SU-DHL-6 (cell line): ENCODE data around the gene OR1K1.

Experiments
- H2AFZ ChIP-seq: fragments of 200-600 bp; sonication (generic); 2 replicates; pipeline ENCODE4 v1.6.1; 2014; ENCODE audit warnings: low read depth, mild to moderate bottlenecking, moderate library complexity, mixed read lengths, antibody characterized with exemption, low read length; ENCODE audit not compliant: severe bottlenecking
- H3F3A ChIP-seq: fragments of 200-600 bp; shearing (Covaris generic); 2 replicates; pipeline ENCODE4 v1.6.0; 2016; ENCODE audit warnings: antibody characterized with exemption, mild to moderate bottlenecking; ENCODE audit not compliant: insufficient read depth
- H3K27ac ChIP-seq: fragments of 200-600 bp; sonication (generic); 2 replicates; pipeline ENCODE4 v1.5.1; 2016; ENCODE audit warnings: low read depth, mild to moderate bottlenecking, low read length, moderate library complexity, mixed read lengths
- H3K27me3 ChIP-seq: fragments of 200-600 bp; sonication (generic), shearing (Covaris generic); 2 replicates; pipeline ENCODE4 v1.6.0; 2014; ENCODE audit warnings: mild to moderate bottlenecking, low read length
- H3K36me3 ChIP-seq: fragments of 200-600 bp; sonication (generic); 2 replicates; pipeline ENCODE4 v1.6.1; 2014; ENCODE audit warnings: mild to moderate bottlenecking, low read length, mixed read lengths
- H3K4me2 ChIP-seq: fragments of 300-600, 200-600 bp; shearing (Covaris generic), sonication (generic); 2 replicates; pipeline ENCODE4 v1.6.0; 2014; ENCODE audit warnings: low read length, low read depth, mild to moderate bottlenecking; ENCODE audit not compliant: poor library complexity, severe bottlenecking
- H3K4me3 ChIP-seq: fragments of 200-600 bp; sonication (generic); 2 replicates; pipeline ENCODE4 v1.5.1; 2014; ENCODE audit warnings: antibody characterized with exemption, low read length, mild to moderate bottlenecking, mixed read lengths; ENCODE audit not compliant: insufficient read depth, poor library complexity, severe bottlenecking
- H3K79me2 ChIP-seq: fragments of 200-600 bp; sonication (generic); 2 replicates; pipeline ENCODE4 v1.6.1; 2014; ENCODE audit warnings: mild to moderate bottlenecking, low read length, moderate library complexity; ENCODE audit not compliant: insufficient read depth
- H3K9ac ChIP-seq: fragments of 200-600 bp; sonication (generic); 2 replicates; pipeline ENCODE4 v1.7.0; 2014; ENCODE audit warnings: mild to moderate bottlenecking, low read length
- H3K9me2 ChIP-seq: fragments of 200-600 bp; sonication (generic); replicated peaks from 2 replicates; pipeline ENCODE4 v1.6.1; 2014; ENCODE audit warnings: low read length; ENCODE audit not compliant: insufficient read depth
- H3K9me3 ChIP-seq: fragments of 200-600 bp; sonication (generic); 2 replicates; pipeline ENCODE4 v1.6.1; 2014; ENCODE audit warnings: low read length, mixed read lengths; ENCODE audit not compliant: insufficient read depth
- H4K20me1 ChIP-seq: fragments of 200-600 bp; sonication (generic); 2 replicates; pipeline ENCODE4 v1.6.1; 2014; ENCODE audit warnings: low read depth, mild to moderate bottlenecking, antibody characterized with exemption, low read length, moderate library complexity, mixed read lengths
- EZH2phosphoT487 ChIP-seq: fragments of 200-600 bp; sonication (generic), shearing (Covaris generic); conservative IDR thresholded peaks from 2 replicates; pipeline ENCODE4 v1.6.1; 2018; ENCODE audit warnings: mild to moderate bottlenecking, antibody characterized with exemption, low read length, moderate library complexity, mixed read lengths
- TF ChIP-seq, protein P1 (sequence below): fragments of 200-600 bp; sonication (generic); IDR thresholded peaks from one replicate; pipeline ENCODE4 v1.5.1; 2017; ENCODE audit warnings: antibody characterized with exemption, mild to moderate bottlenecking, low read length, moderate library complexity; ENCODE audit not compliant: insufficient read depth, poor library complexity, severe bottlenecking

OR1K1 gene

DNA sequence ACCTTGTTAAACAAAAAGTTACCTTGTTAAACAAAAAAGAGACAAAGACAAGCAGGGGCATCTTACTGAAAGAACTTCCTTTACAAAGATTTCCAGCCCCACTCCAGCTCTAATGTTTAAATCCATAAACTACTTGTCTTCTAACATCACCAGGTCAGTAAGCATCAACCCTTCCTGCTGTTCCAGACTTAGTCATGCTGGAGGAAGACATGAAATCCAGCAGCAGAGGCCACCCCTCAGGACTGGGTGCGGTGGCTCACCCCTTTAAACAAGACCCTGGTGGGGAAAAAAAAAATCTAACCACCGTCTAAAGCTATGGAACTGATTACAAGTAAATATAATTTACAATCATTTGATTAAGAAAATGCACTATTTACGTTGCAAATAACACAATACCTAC is 19.4 kb downstream of the OR1K1 start:
- no peak overlapping the region for H3K9ac ChIP-seq
- H3F3A ChIP-seq = no peaks in the 10 kb centered on the region
- H3K9me3 ChIP-seq = no peaks in the 10 kb centered on the region
- no peaks in the 10 kb centered on the region for H3K9me2 ChIP-seq
- no peak overlapping the region for H3K4me3 ChIP-seq
- no peak overlapping the region for H3K4me2 ChIP-seq
- no peaks in the 10 kb centered on the region for H4K20me1 ChIP-seq
- H3K27ac ChIP-seq = no peak overlapping the region
- H3K79me2 ChIP-seq = peaks cover 9% of the 10 kb centered on the region; the same call in 1 of the 2 replicates
- TF ChIP-seq, protein P1, sequence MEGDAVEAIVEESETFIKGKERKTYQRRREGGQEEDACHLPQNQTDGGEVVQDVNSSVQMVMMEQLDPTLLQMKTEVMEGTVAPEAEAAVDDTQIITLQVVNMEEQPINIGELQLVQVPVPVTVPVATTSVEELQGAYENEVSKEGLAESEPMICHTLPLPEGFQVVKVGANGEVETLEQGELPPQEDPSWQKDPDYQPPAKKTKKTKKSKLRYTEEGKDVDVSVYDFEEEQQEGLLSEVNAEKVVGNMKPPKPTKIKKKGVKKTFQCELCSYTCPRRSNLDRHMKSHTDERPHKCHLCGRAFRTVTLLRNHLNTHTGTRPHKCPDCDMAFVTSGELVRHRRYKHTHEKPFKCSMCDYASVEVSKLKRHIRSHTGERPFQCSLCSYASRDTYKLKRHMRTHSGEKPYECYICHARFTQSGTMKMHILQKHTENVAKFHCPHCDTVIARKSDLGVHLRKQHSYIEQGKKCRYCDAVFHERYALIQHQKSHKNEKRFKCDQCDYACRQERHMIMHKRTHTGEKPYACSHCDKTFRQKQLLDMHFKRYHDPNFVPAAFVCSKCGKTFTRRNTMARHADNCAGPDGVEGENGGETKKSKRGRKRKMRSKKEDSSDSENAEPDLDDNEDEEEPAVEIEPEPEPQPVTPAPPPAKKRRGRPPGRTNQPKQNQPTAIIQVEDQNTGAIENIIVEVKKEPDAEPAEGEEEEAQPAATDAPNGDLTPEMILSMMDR = no peak
- no peak for TF ChIP-seq EZH2phosphoT487
- H3K36me3 ChIP-seq = peaks cover 7% of the 10 kb centered on the region; the same call in 1 of the 2 replicates
- H3K27me3 ChIP-seq = no peaks in the 10 kb centered on the region
- no peak overlapping the region for H2AFZ ChIP-seq

DNA sequence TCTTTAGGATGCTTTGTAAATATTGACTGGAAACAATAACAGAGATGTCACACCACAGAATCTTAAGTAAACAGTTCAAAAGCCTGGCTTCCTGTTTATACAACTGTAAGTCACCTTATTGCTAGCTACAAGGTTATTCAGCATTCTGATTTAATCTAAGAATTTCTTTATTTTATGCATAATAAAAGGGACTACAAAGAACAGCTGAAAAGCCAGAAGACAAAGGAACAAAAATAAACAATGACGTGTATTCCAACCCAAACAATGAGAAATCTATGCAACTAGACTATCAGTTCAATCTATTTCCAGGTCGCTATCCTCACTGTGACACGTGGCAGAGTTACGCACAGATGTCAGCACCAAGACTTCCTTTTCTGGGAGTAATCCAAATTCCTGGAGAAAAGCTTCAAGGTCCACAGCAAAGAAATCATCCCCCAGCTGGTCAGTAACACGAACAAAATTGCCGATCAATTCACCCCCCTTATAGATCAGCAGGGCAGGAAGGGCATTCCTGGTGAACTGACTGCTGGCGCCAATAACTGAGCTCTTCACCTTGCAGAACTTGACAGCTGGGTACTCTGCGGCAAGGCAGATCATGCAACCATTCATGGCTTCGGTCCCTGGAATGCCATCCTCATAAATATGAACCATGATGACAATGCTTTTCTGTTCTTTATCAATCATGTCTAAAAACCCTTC is 20.0 kb downstream of the OR1K1 start:
- no peaks in the 10 kb centered on the region for H3K9me3 ChIP-seq
- no peak overlapping the region for H3K4me2 ChIP-seq
- no peak overlapping the region for H3K27ac ChIP-seq
- no peaks in the 10 kb centered on the region for H4K20me1 ChIP-seq
- no peaks in the 10 kb centered on the region for H3K27me3 ChIP-seq
- peaks cover 9% of the 10 kb centered on the region; the same call in 1 of the 2 replicates for H3K79me2 ChIP-seq
- no peak for TF ChIP-seq EZH2phosphoT487
- TF ChIP-seq, protein P1 = no peak
- peaks cover 7% of the 10 kb centered on the region; the same call in 1 of the 2 replicates for H3K36me3 ChIP-seq
- no peaks in the 10 kb centered on the region for H3K9me2 ChIP-seq
- H3K9ac ChIP-seq = no peak overlapping the region
- no peaks in the 10 kb centered on the region for H3F3A ChIP-seq
- H3K4me3 ChIP-seq = no peak overlapping the region
- no peak overlapping the region for H2AFZ ChIP-seq

- no peaks in the 10 kb centered on the region for H3K27me3 ChIP-seq
- no peak overlapping the region for H3K27ac ChIP-seq
- H3K36me3 ChIP-seq = peaks cover 9% of the 10 kb centered on the region; the same call in 1 of the 2 replicates
- H3K9ac ChIP-seq = no peak overlapping the region
- H3K9me3 ChIP-seq = no peaks in the 10 kb centered on the region
- no peak overlapping the region for H3K4me2 ChIP-seq
- no peaks in the 10 kb centered on the region for H4K20me1 ChIP-seq
- H2AFZ ChIP-seq = no peak overlapping the region
- H3K79me2 ChIP-seq = peaks cover 9% of the 10 kb centered on the region; the same call in 1 of the 2 replicates
- no peak overlapping the region for H3K4me3 ChIP-seq
- H3F3A ChIP-seq = no peaks in the 10 kb centered on the region
- no peaks in the 10 kb centered on the region for H3K9me2 ChIP-seq
- no peak for TF ChIP-seq EZH2phosphoT487
- TF ChIP-seq, protein P1 = no peak
Observed at GRCh38 chr9:122820490-122820845, 20.5 kb downstream of the OR1K1 start.
